K562 (cell line): Measurements from ENCODE around the gene CKM. TPM values are rescaled to one million over a fixed set of nuclear protein-coding genes. Genes with fewer than 3 reads are reported as not detected.

Source experiments
- AFF1 ChIP-seq, 2 experiments: fragments of 450-650 bp; IDR thresholded peaks; 2 replicates each; pipeline ENCODE4 v1.6.1; 2018; ENCODE audit warnings: mild to moderate bottlenecking in 2 of 2, low read depth in 1 of 2; ENCODE audit not compliant: partially characterized antibody in 2 of 2
- BCOR ChIP-seq: fragments of 450-650 bp; IDR thresholded peaks from 2 replicates; pipeline ENCODE4 v1.6.1; 2016
- BRD9 ChIP-seq: fragments of 450-650 bp; IDR thresholded peaks from 2 replicates; pipeline ENCODE4 v1.6.1; 2018; ENCODE audit warnings: low read depth; ENCODE audit not compliant: partially characterized antibody
- CLOCK ChIP-seq: fragments of 250-450 bp; sonication (Bioruptor Pico); IDR thresholded peaks from 2 replicates; pipeline ENCODE4 v1.4.0; 2020; ENCODE audit warnings: mild to moderate bottlenecking, moderate library complexity, borderline replicate concordance
- GABPB1 ChIP-seq: sonication (generic); formaldehyde crosslinking; IDR thresholded peaks from 2 replicates; pipeline ENCODE4 v1.8.0; 2022; ENCODE audit warnings: mild to moderate bottlenecking, missing genetic modification reagents
- HOXB6 ChIP-seq: fragments of 250-450 bp; sonication (Bioruptor Pico); IDR thresholded peaks from 2 replicates; pipeline ENCODE4 v1.5.1; 2022; ENCODE audit warnings: mild to moderate bottlenecking, borderline replicate concordance
- MBD2 ChIP-seq: sonication (generic); IDR thresholded peaks from 2 replicates; pipeline ENCODE4 v1.6.1; 2016; ENCODE audit warnings: low read depth, borderline replicate concordance
- POLR3G ChIP-seq: IDR thresholded peaks from 2 replicates; pipeline ENCODE4 v1.6.1; 2011; ENCODE audit not compliant: insufficient read length, insufficient replicate concordance; ENCODE audit errors: extremely low read depth
- PTBP1 ChIP-seq: fragments of 200-400 bp; formaldehyde crosslinking; IDR thresholded peaks from 2 replicates; pipeline ENCODE4 v1.6.1; 2017; ENCODE audit warnings: low read depth, low read length
- PURB ChIP-seq: sonication (generic); formaldehyde crosslinking; IDR thresholded peaks from 2 replicates; pipeline ENCODE4 v1.9.0; 2021; ENCODE audit warnings: low read depth, mild to moderate bottlenecking, missing genetic modification reagents
- RB1 ChIP-seq: fragments of 450-650 bp; IDR thresholded peaks from 2 replicates; pipeline ENCODE4 v1.6.1; 2017; ENCODE audit warnings: low read depth, mild to moderate bottlenecking
- RBM22 ChIP-seq: fragments of 200-400 bp; formaldehyde crosslinking; IDR thresholded peaks from 2 replicates; pipeline ENCODE4 v1.6.1; 2018; ENCODE audit warnings: low read length, low read depth; ENCODE audit not compliant: poor library complexity, severe bottlenecking
- RBM25 ChIP-seq: fragments of 200-400 bp; formaldehyde crosslinking; IDR thresholded peaks from 2 replicates; pipeline ENCODE4 v1.6.1; 2018; ENCODE audit warnings: low read length, low read depth, moderate library complexity; ENCODE audit not compliant: severe bottlenecking
- RCOR1 ChIP-seq, 2 experiments: IDR thresholded peaks; 2 replicates each; pipeline ENCODE4 v1.6.1; 2012; ENCODE audit warnings: low read depth in 2 of 2, low read length in 2 of 2, borderline replicate concordance in 1 of 2, improper control_type of control experiment in 1 of 2
- SOX6 ChIP-seq: fragments of 450-650 bp; IDR thresholded peaks from 2 replicates; pipeline ENCODE4 v1.6.1; 2014; ENCODE audit warnings: mild to moderate bottlenecking
- THRA ChIP-seq: fragments of 450-650 bp; IDR thresholded peaks from 2 replicates; pipeline ENCODE4 v1.6.1; 2017; ENCODE audit warnings: mild to moderate bottlenecking, moderate library complexity
- ZFP36 ChIP-seq: fragments of 150-350 bp; IDR thresholded peaks from 2 replicates; pipeline ENCODE4 v1.6.1; 2018; ENCODE audit warnings: low read length, low read depth; ENCODE audit not compliant: partially characterized antibody
- ZNF121 ChIP-seq: sonication (generic); formaldehyde crosslinking; conservative IDR thresholded peaks from 2 replicates; pipeline ENCODE4 v1.8.0; 2022; ENCODE audit warnings: missing genetic modification reagents
- ZNF3 ChIP-seq: fragments of 250-450 bp; sonication (Bioruptor Pico); IDR thresholded peaks from 2 replicates; pipeline ENCODE4 v1.5.0; 2021; ENCODE audit warnings: mild to moderate bottlenecking, moderate library complexity
- ZNF445 ChIP-seq: fragments of 250-450 bp; sonication (Bioruptor Pico); IDR thresholded peaks from 2 replicates; pipeline ENCODE4 v1.4.0; 2020; ENCODE audit warnings: low read depth, mild to moderate bottlenecking, moderate library complexity
- polyA plus RNA-seq, 8 experiments: library from polyadenylated mRNA; depleted of rRNA in 4 of 8; stranded (reverse) in 5 of 8; unstranded in 3 of 8; fragments of >200 nt; fragmentation: Nextera tagmentation in 2 of 8; fragmentation: Illumina TruSeq in 1 of 8; extraction: Ambion mirVana in 2 of 8; extraction: Trizol in 1 of 8; gene quantifications; 2 replicates each; pipeline versions ENCODE4 v1.2.1 to v1.2.3, GENCODE V29; 2011 to 2014; ENCODE audit warnings: inconsistent platforms in 1 of 8, missing spikeins in 1 of 8
- total RNA-seq, 7 experiments: library from RNA; depleted of rRNA in 6 of 7; stranded (reverse); fragments of >200 nt in 6 of 7; fragmentation: Illumina TruSeq in 2 of 7; extraction: Trizol in 2 of 7; gene quantifications; 2 replicates each; pipeline versions ENCODE4 v1.2.1 to v1.2.3, GENCODE V29; 2011 to 2021; ENCODE audit warnings: low replicate concordance in 1 of 7

Gene CKM
- total and polyA plus RNA-seq, 9 of the 15 experiments (the other 6 are each of a cell fraction or from before 2014, with no cell fraction given) = 0.06 to 0.17 (median 0.09) TPM; not detected in 4

- no peak for TF ChIP-seq MBD2
- TF ChIP-seq THRA = no peak
- no peak for TF ChIP-seq ZNF3 (CRISPR knock-in tag)
- no peak for TF ChIP-seq ZNF445
- TF ChIP-seq AFF1 (IDR thresholded peaks at IDR 0.05; ENCODE audit: low read depth in 1 of 2, partially characterized antibody in 2 of 2) = no peak
- TF ChIP-seq BCOR = peak; percentile 91
- TF ChIP-seq ZNF121 (CRISPR knock-in tag) = no peak
- TF ChIP-seq RB1 = no peak
- no peak for TF ChIP-seq HOXB6
- no peak for TF ChIP-seq PURB
- TF ChIP-seq RCOR1 (IDR thresholded peaks at IDR 0.05; ENCODE audit: borderline replicate concordance in 1 of 2, low read depth in 2 of 2, low read length in 2 of 2) = peak in 1 of 2 experiments; percentile 12; a peak in 1 of 4 replicates
- no peak for TF ChIP-seq RBM22
- TF ChIP-seq SOX6 = no peak
- TF ChIP-seq ZFP36 = peak; percentile 79
- TF ChIP-seq GABPB1 (CRISPR knock-in tag) = no peak
- TF ChIP-seq PTBP1 = 0 out of 2 replicates have a peak, but pooled peaks have one; percentile 50
- peak; percentile 83 for TF ChIP-seq BRD9
- no peak for TF ChIP-seq POLR3G
- peak; percentile 85 for TF ChIP-seq RBM25
- no peak for TF ChIP-seq CLOCK (CRISPR knock-in tag)
These were observed 4.9 kb upstream of the CKM start (continued) for GRCh38 chr19:45327404-45328143.
